Vagina (tissue), 2 donors: ENCODE measurements around the gene DNAJC25. TPM values are rescaled to one million over a fixed set of nuclear protein-coding genes. Genes with fewer than 3 reads are reported as not detected.
A peak's percentile ranks its signal among the peaks of the same experiment; 100 is the strongest.
"Not testable (repeated sequence)": the region's sequence is repeated elsewhere in the genome, so short reads cannot be mapped to it uniquely, and the experiment has no call there.

Experiments used
- DNase-seq, 2 donors: peaks; one replicate each; pipeline ENCODE4 v3.0.0-alpha.2; 2017; ENCODE audit errors: extremely low spot score in 2 of 2
- H3K27ac ChIP-seq: fragments of 200-600 bp; sonication (generic); one replicate; pipeline ENCODE4 v1.5.1; 2019
- H3K27me3 ChIP-seq: fragments of 200-600 bp; sonication (generic); one replicate; pipeline ENCODE4 v1.5.1; 2019
- H3K36me3 ChIP-seq, 2 donors: fragments of 200-600 bp; sonication (generic); one replicate each; pipeline ENCODE4 v1.5.1; 2017 to 2019
- H3K4me1 ChIP-seq: fragments of 200-600 bp; sonication (generic); one replicate; pipeline ENCODE4 v1.5.1; 2019
- H3K4me3 ChIP-seq, 2 donors: fragments of 200-600 bp; sonication (generic); 1 replicate in 1 of 2; 2 replicates in 1 of 2; pipeline ENCODE4 v1.5.1; 2016 to 2019
- H3K9me3 ChIP-seq: fragments of 200-600 bp; sonication (generic); one replicate; pipeline ENCODE4 v1.5.1; 2019
- POLR2A ChIP-seq, 2 donors: fragments of 450-650 bp; IDR thresholded peaks; one replicate each; pipeline ENCODE4 v1.6.1; 2017; ENCODE audit warnings: antibody characterized with exemption in 2 of 2, mild to moderate bottlenecking in 2 of 2, moderate library complexity in 2 of 2
- POLR2AphosphoS5 ChIP-seq, 2 donors: sonication (generic); formaldehyde crosslinking; IDR thresholded peaks; one replicate each; pipeline ENCODE4 v1.9.0; 2017; ENCODE audit warnings: antibody characterized with exemption in 2 of 2, mild to moderate bottlenecking in 2 of 2, low read depth in 1 of 2; ENCODE audit not compliant: insufficient read depth in 1 of 2
- intact Hi-C: fragments of 100-400 bp; cut with DNase I; formaldehyde crosslinking; loops from one replicate; pipeline ENCODE4 v1.15.1; 2023
- total RNA-seq: library from RNA; depleted of rRNA; stranded (reverse); fragments of >200 nt; gene quantifications from one replicate; pipeline ENCODE4 v1.2.3, GENCODE V29; 2016
- TF ChIP-seq, protein P1 (sequence below), 3 experiments: fragments of 450-650 bp in 2 of 3; fragments of 200-600 bp in 1 of 3; sonication (generic) in 1 of 3; IDR thresholded peaks; one replicate each; pipeline ENCODE4 v1.5.1; 2017 to 2019; ENCODE audit warnings: antibody characterized with exemption in 3 of 3, mild to moderate bottlenecking in 2 of 3, moderate library complexity in 2 of 3

Gene DNAJC25
- total RNA-seq, 1 donor from 2014 or later, result 6.1 TPM

GRCh38 chr9:111610845-111611244, 20.3 kb upstream of the DNAJC25 start:
- TF ChIP-seq POLR2A (IDR thresholded peaks at IDR 0.05) (no peak), POLR2AphosphoS5 (IDR thresholded peaks at IDR 0.05; ENCODE audit: insufficient read depth in 1 of 2, low read depth in 1 of 2) (no peak)
- TF ChIP-seq, protein P1, sequence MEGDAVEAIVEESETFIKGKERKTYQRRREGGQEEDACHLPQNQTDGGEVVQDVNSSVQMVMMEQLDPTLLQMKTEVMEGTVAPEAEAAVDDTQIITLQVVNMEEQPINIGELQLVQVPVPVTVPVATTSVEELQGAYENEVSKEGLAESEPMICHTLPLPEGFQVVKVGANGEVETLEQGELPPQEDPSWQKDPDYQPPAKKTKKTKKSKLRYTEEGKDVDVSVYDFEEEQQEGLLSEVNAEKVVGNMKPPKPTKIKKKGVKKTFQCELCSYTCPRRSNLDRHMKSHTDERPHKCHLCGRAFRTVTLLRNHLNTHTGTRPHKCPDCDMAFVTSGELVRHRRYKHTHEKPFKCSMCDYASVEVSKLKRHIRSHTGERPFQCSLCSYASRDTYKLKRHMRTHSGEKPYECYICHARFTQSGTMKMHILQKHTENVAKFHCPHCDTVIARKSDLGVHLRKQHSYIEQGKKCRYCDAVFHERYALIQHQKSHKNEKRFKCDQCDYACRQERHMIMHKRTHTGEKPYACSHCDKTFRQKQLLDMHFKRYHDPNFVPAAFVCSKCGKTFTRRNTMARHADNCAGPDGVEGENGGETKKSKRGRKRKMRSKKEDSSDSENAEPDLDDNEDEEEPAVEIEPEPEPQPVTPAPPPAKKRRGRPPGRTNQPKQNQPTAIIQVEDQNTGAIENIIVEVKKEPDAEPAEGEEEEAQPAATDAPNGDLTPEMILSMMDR (IDR thresholded peaks at IDR 0.05), result no peak
- H3K4me1 ChIP-seq, result no peaks in the 10 kb centered on the region
- no peak for DNase-seq
- no peaks in the 10 kb centered on the region for H3K36me3 ChIP-seq
- no peak overlapping the region for H3K27ac ChIP-seq
- intact Hi-C loops, result no loop called here
- H3K4me3 ChIP-seq, result no peak overlapping the region
- H3K27me3 ChIP-seq, result no peaks in the 10 kb centered on the region
- H3K9me3 ChIP-seq, result no peaks in the 10 kb centered on the region

GRCh38 chr9:111613436-111614040, 17.6 kb upstream of the DNAJC25 start:
- Histone ChIP-seq H3K27me3 (no peaks in the 10 kb centered on the region), H3K4me1 (no peaks in the 10 kb centered on the region), H3K27ac (no peak overlapping the region), H3K4me3 (no peak overlapping the region), H3K36me3 (no peaks in the 10 kb centered on the region), H3K9me3 (no peaks in the 10 kb centered on the region)
- no peak for DNase-seq
- TF ChIP-seq, protein P1 (IDR thresholded peaks at IDR 0.05), result no peak
- TF ChIP-seq POLR2AphosphoS5 (IDR thresholded peaks at IDR 0.05; ENCODE audit: insufficient read depth in 1 of 2, low read depth in 1 of 2), result no peak
- TF ChIP-seq POLR2A (IDR thresholded peaks at IDR 0.05), result no peak
- intact Hi-C loops, result no loop called here

DNA sequence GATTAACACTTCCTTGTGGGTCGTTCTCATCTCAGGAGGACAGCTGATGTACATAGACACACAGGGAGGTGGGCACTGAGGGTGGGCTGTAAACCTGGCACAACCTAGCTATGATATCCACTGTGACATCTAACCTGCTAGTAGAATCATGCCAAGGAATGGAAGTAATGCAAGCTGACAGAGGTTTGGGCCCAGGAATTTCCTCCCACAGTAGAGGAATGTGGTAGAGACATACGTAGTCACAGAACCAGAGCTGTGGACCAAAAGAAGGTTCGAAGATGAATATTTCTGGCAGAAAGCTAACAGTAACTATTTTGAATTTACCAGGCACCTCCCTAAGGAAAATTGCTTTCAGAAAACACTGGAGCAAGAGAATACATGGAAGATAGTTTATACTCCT, 15.2 kb upstream of the DNAJC25 start:
- Histone ChIP-seq H3K4me1 (no peaks in the 10 kb centered on the region), H3K27ac (no peak overlapping the region), H3K36me3 (no peaks in the 10 kb centered on the region), H3K27me3 (no peaks in the 10 kb centered on the region), H3K4me3 (no peak overlapping the region), H3K9me3 (no peaks in the 10 kb centered on the region)
- no peak for DNase-seq
- TF ChIP-seq POLR2AphosphoS5 (IDR thresholded peaks at IDR 0.05; ENCODE audit: insufficient read depth in 1 of 2, low read depth in 1 of 2) (no peak), POLR2A (IDR thresholded peaks at IDR 0.05) (no peak)
- TF ChIP-seq, protein P1 (IDR thresholded peaks at IDR 0.05), result no peak
- intact Hi-C loops, result no loop called here

- H3K4me1 ChIP-seq, H3K4me3 ChIP-seq, H3K27me3 ChIP-seq, intact Hi-C loops, H3K27ac ChIP-seq, H3K36me3 ChIP-seq, H3K9me3 ChIP-seq, DNase-seq: not testable (repeated sequence)
Measured at GRCh38 chr9:111617349-111617748, 13.8 kb upstream of the DNAJC25 start.

- Histone ChIP-seq H3K36me3 (no peaks in the 10 kb centered on the region), H3K4me1 (no peaks in the 10 kb centered on the region), H3K4me3 (no peak overlapping the region), H3K27me3 (no peaks in the 10 kb centered on the region), H3K27ac (no peak overlapping the region), H3K9me3 (no peaks in the 10 kb centered on the region)
- DNase-seq, result no peak
- TF ChIP-seq POLR2A (IDR thresholded peaks at IDR 0.05), result no peak
- TF ChIP-seq, protein P1 (IDR thresholded peaks at IDR 0.05), result peak; percentile 62 to 91 (median 62)
- no peak for TF ChIP-seq POLR2AphosphoS5 (IDR thresholded peaks at IDR 0.05; ENCODE audit: insufficient read depth in 1 of 2, low read depth in 1 of 2)
- intact Hi-C loops, result no loop called here
Measured at GRCh38 chr9:111621895-111622480, 9.1 kb upstream of the DNAJC25 start.
